CD14-positive monocyte (primary cell): ENCODE measurements around the gene ARHGEF1. TPM values are rescaled to one million over a fixed set of nuclear protein-coding genes. Genes with fewer than 3 reads are reported as not detected.

ENCODE experiments used
- DNase-seq, 3 donors: peaks; one replicate each; pipeline ENCODE4 v3.0.0-alpha.2; 2011 to 2022
- H2AFZ ChIP-seq: 2 replicates; pipeline ENCODE4 v1.6.0; 2012; ENCODE audit warnings: mild to moderate bottlenecking, low read depth, low read length, inconsistent platforms; ENCODE audit not compliant: insufficient read depth, poor library complexity, severe bottlenecking
- H3K27ac ChIP-seq, 2 donors: 1 replicate in 1 of 2; 2 replicates in 1 of 2; pipeline ENCODE4 v1.5.1; 2012 to 2013; ENCODE audit warnings: low read length in 2 of 2, control low read depth in 1 of 2, inconsistent platforms in 1 of 2, low read depth in 1 of 2, mild to moderate bottlenecking in 1 of 2
- H3K27me3 ChIP-seq, 2 donors: one replicate each; pipeline versions ENCODE4 v1.6.0 to v1.6.1; 2011 to 2013; ENCODE audit warnings: low read length in 2 of 2; ENCODE audit not compliant: control insufficient read depth in 2 of 2, insufficient read depth in 2 of 2
- H3K36me3 ChIP-seq, 2 donors: replicated peaks in 1 of 2; 1 replicate in 1 of 2; 2 replicates in 1 of 2; pipeline versions ENCODE4 v1.5.1 to v1.6.1; 2012 to 2013; ENCODE audit warnings: low read length in 2 of 2, control low read depth in 1 of 2, inconsistent platforms in 1 of 2, mild to moderate bottlenecking in 1 of 2; ENCODE audit not compliant: insufficient read depth in 2 of 2, control insufficient read depth in 1 of 2
- H3K4me1 ChIP-seq, 2 donors: 1 replicate in 1 of 2; 2 replicates in 1 of 2; pipeline versions ENCODE4 v1.5.1 to v1.6.1; 2012 to 2013; ENCODE audit warnings: low read length in 2 of 2, control low read depth in 1 of 2, inconsistent platforms in 1 of 2, mild to moderate bottlenecking in 1 of 2, moderate library complexity in 1 of 2; ENCODE audit not compliant: insufficient read depth in 2 of 2, control insufficient read depth in 1 of 2
- H3K4me2 ChIP-seq: replicated peaks from 2 replicates; pipeline ENCODE3; 2012; ENCODE audit warnings: low read length, moderate library complexity, mild to moderate bottlenecking; ENCODE audit not compliant: poor library complexity, severe bottlenecking; ENCODE audit errors: extremely low read depth
- H3K4me3 ChIP-seq, 3 experiments: fragments of 200-600 bp in 1 of 3; sonication (generic) in 1 of 3; replicated peaks in 1 of 3; 1 replicate in 2 of 3; 2 replicates in 1 of 3; pipeline ENCODE4 v1.5.1; 2011 to 2013; ENCODE audit warnings: low read length in 3 of 3, mild to moderate bottlenecking in 3 of 3, control low read depth in 2 of 3, low read depth in 2 of 3, inconsistent platforms in 1 of 3, moderate library complexity in 1 of 3
- H3K79me2 ChIP-seq: 2 replicates; pipeline ENCODE4 v1.6.0; 2012; ENCODE audit warnings: mild to moderate bottlenecking, control low read depth, inconsistent platforms, low read length, moderate library complexity; ENCODE audit not compliant: insufficient read depth
- H3K9ac ChIP-seq: 2 replicates; pipeline ENCODE4 v1.6.0; 2017; ENCODE audit warnings: low read length, mild to moderate bottlenecking; ENCODE audit not compliant: insufficient read depth, poor library complexity, severe bottlenecking
- H3K9me3 ChIP-seq, 2 donors: replicated peaks in 1 of 2; 1 replicate in 1 of 2; 2 replicates in 1 of 2; pipeline versions ENCODE4 v1.5.1 to v1.6.1; 2012 to 2013; ENCODE audit warnings: low read length in 2 of 2, control low read depth in 1 of 2; ENCODE audit not compliant: control insufficient read depth in 1 of 2, insufficient read depth in 1 of 2
- H4K20me1 ChIP-seq: 2 replicates; pipeline ENCODE4 v1.6.0; 2012; ENCODE audit warnings: mild to moderate bottlenecking, low read length, control low read depth, moderate library complexity; ENCODE audit not compliant: insufficient read depth
- H3K27ac Mint-ChIP-seq, 7 donors: one replicate each; pipeline ENCODE4 v1.8.0; 2020; ENCODE audit warnings: mild to moderate bottlenecking in 7 of 7, mixed read lengths in 7 of 7, moderate library complexity in 6 of 7, inconsistent platforms in 2 of 7
- H3K27me3 Mint-ChIP-seq, 3 donors: one replicate each; pipeline ENCODE4 v1.8.0; 2021 to 2022; ENCODE audit warnings: low read depth in 3 of 3, mild to moderate bottlenecking in 3 of 3, mixed read lengths in 3 of 3, moderate library complexity in 3 of 3, inconsistent platforms in 1 of 3
- H3K36me3 Mint-ChIP-seq, 2 donors: one replicate each; pipeline ENCODE4 v1.8.0; 2020; ENCODE audit warnings: mixed read lengths in 2 of 2, inconsistent platforms in 1 of 2, mild to moderate bottlenecking in 1 of 2
- H3K4me1 Mint-ChIP-seq: one replicate; pipeline ENCODE4 v1.8.0; 2020; ENCODE audit warnings: mild to moderate bottlenecking, mixed read lengths
- H3K4me3 Mint-ChIP-seq, 2 donors: one replicate each; pipeline ENCODE4 v1.8.0; 2020; ENCODE audit warnings: mild to moderate bottlenecking in 2 of 2, mixed read lengths in 2 of 2, moderate library complexity in 1 of 2
- H3K9me3 Mint-ChIP-seq, 7 donors: one replicate each; pipeline ENCODE4 v1.8.0; 2020 to 2022; ENCODE audit warnings: mixed read lengths in 7 of 7, mild to moderate bottlenecking in 6 of 7, moderate library complexity in 6 of 7, inconsistent platforms in 2 of 7
- CTCF ChIP-seq: fragments of 200-600 bp; IDR thresholded peaks from one replicate; pipeline ENCODE4 v1.8.0; 2022; ENCODE audit warnings: antibody characterized with exemption, mild to moderate bottlenecking
- WGBS: methylation state at CpG from one replicate; pipeline ENCODE4 v1.1.5; 2013; ENCODE audit warnings: missing lambda C conversion rate; ENCODE audit not compliant: insufficient coverage; 5-methylcytosine and 5-hydroxymethylcytosine counted together
- intact Hi-C, 2 donors: fragments of 100-400 bp; cut with micrococcal nuclease; formaldehyde crosslinking; loops; one replicate each; pipeline versions ENCODE4 v1.15.0 to v1.15.1; 2023
- polyA plus RNA-seq, 3 donors: library from polyadenylated mRNA; depleted of rRNA in 1 of 3; unstranded in 2 of 3; stranded (reverse) in 1 of 3; fragments of 300-500 nt in 2 of 3; fragments of >200 nt in 1 of 3; fragmentation: Illumina TruSeq in 2 of 3; gene quantifications; 1 replicate in 2 of 3; 2 replicates in 1 of 3; pipeline ENCODE4 v1.2.3, GENCODE V29; 2012 to 2021

ARHGEF1 gene
- polyA plus RNA-seq, 3 donors: 82.8 to 622 (median 95.5) TPM

GRCh38 chr19:41933693-41934426, 50.9 kb downstream of the ARHGEF1 start:
- Mint-ChIP-seq H3K9me3 (peaks cover 0 to 14% (median 2%) of the 10 kb centered on the region in 7 donors), H3K27ac (no peak overlapping the region), H3K4me1 (peaks cover 16% of the 10 kb centered on the region), H3K4me3 (peak overlapping the region in 1 of 2 donors; percentile 13), H3K36me3 (peaks cover 0 to 6% of the 10 kb centered on the region in 2 donors), H3K27me3 (peaks cover 22 to 73% (median 62%) of the 10 kb centered on the region in 3 donors)
- no peak overlapping the region for H3K9ac ChIP-seq
- H3K4me1 ChIP-seq: peaks cover under 1 to 4% of the 10 kb centered on the region in 2 donors
- intact Hi-C loops: loop anchor here in 1 of 2 donors (5.0 kb wide), 1 partner anchor 52 kb away; the partner anchor contains the start of gene ARHGEF1
- no peaks in the 10 kb centered on the region for H3K79me2 ChIP-seq
- no peaks in the 10 kb centered on the region for H3K36me3 ChIP-seq
- no peaks in the 10 kb centered on the region for H4K20me1 ChIP-seq
- peaks cover 0 to 24% of the 10 kb centered on the region in 2 donors for H3K9me3 ChIP-seq
- DNase-seq: peak in 1 of 3 donors; percentile 31
- H3K27ac ChIP-seq: no peak overlapping the region
- no peak overlapping the region for H3K4me2 ChIP-seq
- H3K27me3 ChIP-seq: peaks cover 20 to 56% of the 10 kb centered on the region in 2 donors
- H2AFZ ChIP-seq: no peak overlapping the region
- no peak for TF ChIP-seq CTCF
- H3K4me3 ChIP-seq: no peak overlapping the region
- WGBS: 59% methylated on average over 7 of the region's 7 CpGs

- DNase-seq: peak; percentile 52 to 76 (median 59)
- Mint-ChIP-seq H3K9me3 (peaks cover 0 to 10% (median 2%) of the 10 kb centered on the region in 7 donors), H3K36me3 (peaks cover 0 to 2% of the 10 kb centered on the region in 2 donors), H3K4me3 (peak overlapping the region in 1 of 2 donors; percentile 79), H3K27me3 (peaks cover 32 to 71% (median 56%) of the 10 kb centered on the region in 3 donors), H3K27ac (peak overlapping the region in 1 of 7 donors; percentile 29), H3K4me1 (peaks cover 14% of the 10 kb centered on the region)
- Histone ChIP-seq H3K27ac (no peak overlapping the region), H2AFZ (no peak overlapping the region), H3K4me2 (no peak overlapping the region), H4K20me1 (no peaks in the 10 kb centered on the region), H3K27me3 (peaks cover 15 to 55% of the 10 kb centered on the region in 2 donors), H3K9ac (no peak overlapping the region), H3K9me3 (peaks cover 0 to 14% of the 10 kb centered on the region in 2 donors), H3K4me1 (peaks cover 4 to 5% of the 10 kb centered on the region in 2 donors), H3K79me2 (no peaks in the 10 kb centered on the region), H3K36me3 (no peaks in the 10 kb centered on the region), H3K4me3 (no peak overlapping the region)
- intact Hi-C loops: loop anchor here in 1 of 2 donors (5.0 kb wide), 1 partner anchor 53 kb away; the partner anchor contains the start of gene ARHGEF1
- 53% methylated on average over 4 of the region's 7 CpGs for WGBS
- TF ChIP-seq CTCF: peak; percentile 91
Observed at GRCh38 chr19:41934849-41935374, 51.9 kb downstream of the ARHGEF1 start.
